Stomach (tissue), 9 donors: ENCODE measurements around the gene AZIN2. TPM values are rescaled to one million over a fixed set of nuclear protein-coding genes. Genes with fewer than 3 reads are reported as not detected.
"Not testable (repeated sequence)": the region's sequence is repeated elsewhere in the genome, so short reads cannot be mapped to it uniquely, and the experiment has no call there.

Experiments
- DNase-seq, 2 donors: peaks; one replicate each; pipeline versions ENCODE4 v3.0.0 to v3.0.0-alpha.2; 2013 to 2019
- H3K27ac ChIP-seq, 5 donors: fragments of 200-600 bp in 4 of 5; sonication (generic) in 4 of 5; one replicate each; pipeline ENCODE4 v1.5.1; 2013 to 2019; ENCODE audit warnings: mild to moderate bottlenecking in 1 of 5, moderate library complexity in 1 of 5
- H3K27me3 ChIP-seq, 3 donors: fragments of 200-600 bp; sonication (generic); one replicate each; pipeline ENCODE4 v1.5.1; 2017 to 2019; ENCODE audit warnings: mixed run types in 1 of 3
- H3K36me3 ChIP-seq, 4 donors: fragments of 200-600 bp; sonication (generic); 1 replicate in 3 of 4; 2 replicates in 1 of 4; pipeline ENCODE4 v1.5.1; 2016 to 2019
- H3K4me1 ChIP-seq, 4 donors: fragments of 200-600 bp; sonication (generic); one replicate each; pipeline ENCODE4 v1.5.1; 2016 to 2019
- H3K4me3 ChIP-seq, 4 donors: fragments of 200-600 bp; sonication (generic) in 3 of 4; one replicate each; pipeline ENCODE4 v1.5.1; 2016 to 2019; ENCODE audit warnings: mild to moderate bottlenecking in 1 of 4
- H3K9me3 ChIP-seq, 4 donors: fragments of 200-600 bp; sonication (generic); one replicate each; pipeline ENCODE4 v1.5.1; 2016 to 2019
- CTCF ChIP-seq, 7 experiments: fragments of 450-650 bp in 4 of 7; fragments of 200-600 bp in 3 of 7; sonication (generic) in 3 of 7; IDR thresholded peaks; one replicate each; pipeline ENCODE4 v1.5.1; 2016 to 2019; ENCODE audit warnings: antibody characterized with exemption in 7 of 7, control low read depth in 2 of 7, mild to moderate bottlenecking in 1 of 7
- EP300 ChIP-seq: sonication (generic); formaldehyde crosslinking; IDR thresholded peaks from one replicate; pipeline ENCODE4 v1.6.1; 2017; ENCODE audit warnings: antibody characterized with exemption
- POLR2A ChIP-seq, 4 donors: fragments of 450-650 bp; IDR thresholded peaks; one replicate each; pipeline ENCODE4 v1.6.1; 2016; ENCODE audit warnings: antibody characterized with exemption in 4 of 4, control low read depth in 2 of 4, mild to moderate bottlenecking in 1 of 4, moderate library complexity in 1 of 4
- POLR2AphosphoS5 ChIP-seq, 3 donors: sonication (generic); formaldehyde crosslinking; IDR thresholded peaks; one replicate each; pipeline ENCODE4 v1.6.1; 2016; ENCODE audit warnings: antibody characterized with exemption in 3 of 3
- WGBS, 5 donors: extraction: QIAGEN DNeasy Blood & Tissue Kit in 3 of 5; methylation state at CpG; one replicate each; pipeline versions ENCODE4 v1.1.5 to v1.1.7; 2013 to 2018; 5-methylcytosine and 5-hydroxymethylcytosine counted together
- intact Hi-C: fragments of 100-400 bp; cut with DNase I; formaldehyde crosslinking; loops from one replicate; pipeline ENCODE4 v1.15.1; 2023; ENCODE audit warnings: low total_unique reads
- polyA plus RNA-seq, 3 donors: library from polyadenylated mRNA; stranded (reverse); fragments of 200-250 nt; gene quantifications; one replicate each; pipeline ENCODE4 v1.2.3, GENCODE V29; 2013
- total RNA-seq, 5 donors: library from RNA; depleted of rRNA; stranded (reverse); fragments of >200 nt; gene quantifications; one replicate each; pipeline versions ENCODE4 v1.1.0 to v1.2.3, GENCODE V29; 2014 to 2016
- donor health status: healthy with polysubstance abuse.
- donor health status: Bipolar disorder and iron deficiency.
- donor health status: healthy.

AZIN2 gene
- total and polyA plus RNA-seq, 8 donors = 0.61 to 39.7 (median 2.0) TPM; not detected in 1

DNA sequence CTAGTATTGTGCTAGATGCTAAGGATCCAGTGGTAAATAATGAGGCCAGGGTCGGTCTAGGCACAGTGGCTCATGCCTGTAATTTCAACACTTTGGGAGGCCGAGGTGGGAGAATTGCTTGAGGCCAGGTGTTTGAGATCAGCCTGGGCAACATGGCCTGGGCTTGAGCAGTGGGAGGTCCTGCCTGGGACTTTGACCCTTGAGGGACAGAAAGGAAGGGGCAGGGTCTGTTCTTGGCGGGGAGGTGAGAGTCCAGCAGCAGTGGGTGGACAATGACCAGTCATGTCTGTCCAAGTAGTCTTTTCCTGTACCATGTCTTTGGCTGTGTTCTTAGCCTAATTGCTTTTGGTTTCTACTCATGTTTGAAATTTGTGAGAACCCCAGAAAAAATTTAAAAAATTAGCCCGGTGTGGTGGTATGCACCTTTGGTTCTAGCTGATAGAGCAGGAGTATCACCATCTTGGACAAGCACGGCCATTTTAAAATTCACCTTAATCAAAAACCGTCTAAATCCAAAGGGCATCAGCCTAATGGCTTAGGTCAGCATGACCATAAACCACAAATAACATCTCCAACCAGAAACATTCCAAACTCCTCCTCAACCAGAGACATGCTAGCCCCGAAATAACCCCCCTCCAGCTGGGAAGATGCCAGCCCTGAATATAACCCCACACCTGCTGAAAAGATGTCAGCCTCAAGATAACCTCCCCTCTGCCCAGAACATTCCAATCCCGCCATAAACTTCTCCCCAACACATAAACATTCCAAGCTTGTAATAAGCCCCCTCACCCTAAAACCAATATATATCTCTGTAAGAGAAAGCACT lies 37.5 kb upstream of the AZIN2 start:
- 71 to 79% (median 77%) methylated on average over 8 of the region's 8 CpGs for WGBS, 5 donors
- Histone ChIP-seq H3K36me3 (no peaks in the 10 kb centered on the region), H3K4me3 (no peak overlapping the region), H3K27me3 (no peaks in the 10 kb centered on the region), H3K4me1 (peaks cover 0 to 3% (median 0%) of the 10 kb centered on the region in 4 donors), H3K27ac (no peak overlapping the region), H3K9me3 (no peaks in the 10 kb centered on the region)
- intact Hi-C loops = no loop called here
- DNase-seq = no peak
- TF ChIP-seq POLR2A (IDR thresholded peaks at IDR 0.05) (no peak), CTCF (IDR thresholded peaks at IDR 0.05) (no peak), POLR2AphosphoS5 (IDR thresholded peaks at IDR 0.05) (no peak), EP300 (no peak)

DNA sequence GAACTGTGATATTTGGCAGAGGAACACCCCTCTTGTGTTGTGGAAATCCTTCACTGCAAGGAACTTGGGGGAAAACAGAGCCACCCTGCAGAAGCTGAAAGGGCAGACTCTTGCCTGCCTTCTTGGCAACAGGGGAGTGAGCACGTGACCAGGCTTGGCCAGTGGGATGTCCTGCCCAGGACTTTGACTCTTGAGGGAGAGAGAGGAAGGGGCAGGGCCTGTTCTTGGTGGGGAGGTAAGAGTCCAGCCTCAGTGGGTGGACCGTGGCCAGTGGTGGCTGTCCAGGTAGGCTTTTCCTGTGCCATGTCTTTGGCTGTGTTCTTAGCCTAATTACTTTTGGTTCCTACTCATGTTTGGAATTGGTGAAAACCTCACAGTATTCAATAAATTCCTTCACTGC lies 35.7 kb upstream of the AZIN2 start:
- Histone ChIP-seq H3K9me3 (no peaks in the 10 kb centered on the region), H3K4me1 (peaks cover 0 to 9% (median 0%) of the 10 kb centered on the region in 4 donors), H3K27me3 (no peaks in the 10 kb centered on the region), H3K36me3 (no peaks in the 10 kb centered on the region), H3K27ac (peak overlapping the region in 1 of 5 donors; percentile 7), H3K4me3 (no peak overlapping the region)
- intact Hi-C loops = no loop called here
- DNase-seq = peak in 1 of 2 donors; percentile 50
- no peak for TF ChIP-seq POLR2AphosphoS5 (IDR thresholded peaks at IDR 0.05)
- no peak for TF ChIP-seq POLR2A (IDR thresholded peaks at IDR 0.05)
- no peak for TF ChIP-seq EP300
- TF ChIP-seq CTCF (IDR thresholded peaks at IDR 0.05) = no peak
- WGBS, 5 donors = 20 to 47% (median 37%) methylated on average over 2 of the region's 2 CpGs

- peak overlapping the region in 2 of 5 donors; percentile 7 to 15 for H3K27ac ChIP-seq
Measured at GRCh38 chr1:33045814-33046213, 35.1 kb upstream of the AZIN2 start.

GRCh38 chr1:33046234-33046633 lies 34.7 kb upstream of the AZIN2 start:
- H3K36me3 ChIP-seq, intact Hi-C loops, H3K27me3 ChIP-seq, H3K9me3 ChIP-seq, DNase-seq, H3K4me3 ChIP-seq: not testable (repeated sequence)
- Histone ChIP-seq H3K4me1 (peaks cover 0 to 14% (median 0%) of the 10 kb centered on the region in 4 donors), H3K27ac (peak overlapping the region in 1 of 5 donors; percentile 15)
- WGBS, 5 donors = 72 to 91% (median 85%) methylated on average over 4 of the region's 4 CpGs

More at GRCh38 chr1:33045814-33046213, 35.1 kb upstream of the AZIN2 start:
- WGBS, 5 donors = 68 to 78% (median 70%) methylated on average over 6 of the region's 6 CpGs
- TF ChIP-seq POLR2A (IDR thresholded peaks at IDR 0.05) (no peak), CTCF (IDR thresholded peaks at IDR 0.05) (no peak), POLR2AphosphoS5 (IDR thresholded peaks at IDR 0.05) (no peak), EP300 (no peak)
- no peak for DNase-seq
- Histone ChIP-seq H3K27me3 (no peaks in the 10 kb centered on the region), H3K4me3 (no peak overlapping the region), H3K9me3 (no peaks in the 10 kb centered on the region), H3K36me3 (no peaks in the 10 kb centered on the region), H3K4me1 (peaks cover 0 to 14% (median 0%) of the 10 kb centered on the region in 4 donors)
- intact Hi-C loops = no loop called here

GRCh38 chr1:33047290-33047689 lies 33.7 kb upstream of the AZIN2 start:
- no peak overlapping the region for H3K27ac ChIP-seq
- no peaks in the 10 kb centered on the region for H3K36me3 ChIP-seq
- TF ChIP-seq POLR2A (IDR thresholded peaks at IDR 0.05) (no peak), EP300 (no peak), CTCF (IDR thresholded peaks at IDR 0.05) (no peak), POLR2AphosphoS5 (IDR thresholded peaks at IDR 0.05) (no peak)

More at GRCh38 chr1:33047290-33047689, 33.7 kb upstream of the AZIN2 start:
- Histone ChIP-seq H3K4me1 (peaks cover 0 to 14% (median 0%) of the 10 kb centered on the region in 4 donors), H3K27me3 (no peaks in the 10 kb centered on the region), H3K9me3 (no peaks in the 10 kb centered on the region), H3K4me3 (no peak overlapping the region)
- WGBS, 5 donors = 81 to 97% (median 94%) methylated on average over 2 of the region's 2 CpGs
- intact Hi-C loops = no loop called here
- no peak for DNase-seq
